WERI-Rb-1 (cell line): ENCODE results near the gene ZPBP2.

ENCODE experiments used
- DNase-seq: peaks from one replicate; pipeline ENCODE4 v3.0.0-alpha.2; 2020
- H3K27ac ChIP-seq: fragments of 250-450 bp; sonication (Bioruptor Pico); 2 replicates; pipeline ENCODE4 v1.5.1; 2020; ENCODE audit warnings: mild to moderate bottlenecking, moderate library complexity
- H3K27me3 ChIP-seq: fragments of 250-450 bp; sonication (Bioruptor Pico); 2 replicates; pipeline ENCODE4 v1.5.1; 2021; ENCODE audit warnings: mild to moderate bottlenecking, low read depth, moderate library complexity; ENCODE audit not compliant: insufficient read depth, severe bottlenecking
- H3K36me3 ChIP-seq: fragments of 250-450 bp; sonication (Bioruptor Pico); 2 replicates; pipeline ENCODE4 v1.5.1; 2020; ENCODE audit warnings: mild to moderate bottlenecking, moderate library complexity
- H3K4me3 ChIP-seq: 2 replicates; pipeline ENCODE4 v1.5.1; 2011; ENCODE audit warnings: low read depth, mild to moderate bottlenecking, control low read depth, low read length
- H3K9me3 ChIP-seq: fragments of 250-450 bp; sonication (Bioruptor Pico); 2 replicates; pipeline ENCODE4 v1.5.1; 2021; ENCODE audit warnings: mild to moderate bottlenecking, moderate library complexity; ENCODE audit not compliant: severe bottlenecking
- TF ChIP-seq, protein P1 (sequence below): IDR thresholded peaks from 2 replicates; pipeline ENCODE4 v1.5.1; 2011; ENCODE audit warnings: low read depth, mild to moderate bottlenecking, control low read depth, inconsistent platforms, low read length

Gene ZPBP2, protein sequence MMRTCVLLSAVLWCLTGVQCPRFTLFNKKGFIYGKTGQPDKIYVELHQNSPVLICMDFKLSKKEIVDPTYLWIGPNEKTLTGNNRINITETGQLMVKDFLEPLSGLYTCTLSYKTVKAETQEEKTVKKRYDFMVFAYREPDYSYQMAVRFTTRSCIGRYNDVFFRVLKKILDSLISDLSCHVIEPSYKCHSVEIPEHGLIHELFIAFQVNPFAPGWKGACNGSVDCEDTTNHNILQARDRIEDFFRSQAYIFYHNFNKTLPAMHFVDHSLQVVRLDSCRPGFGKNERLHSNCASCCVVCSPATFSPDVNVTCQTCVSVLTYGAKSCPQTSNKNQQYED

DNA sequence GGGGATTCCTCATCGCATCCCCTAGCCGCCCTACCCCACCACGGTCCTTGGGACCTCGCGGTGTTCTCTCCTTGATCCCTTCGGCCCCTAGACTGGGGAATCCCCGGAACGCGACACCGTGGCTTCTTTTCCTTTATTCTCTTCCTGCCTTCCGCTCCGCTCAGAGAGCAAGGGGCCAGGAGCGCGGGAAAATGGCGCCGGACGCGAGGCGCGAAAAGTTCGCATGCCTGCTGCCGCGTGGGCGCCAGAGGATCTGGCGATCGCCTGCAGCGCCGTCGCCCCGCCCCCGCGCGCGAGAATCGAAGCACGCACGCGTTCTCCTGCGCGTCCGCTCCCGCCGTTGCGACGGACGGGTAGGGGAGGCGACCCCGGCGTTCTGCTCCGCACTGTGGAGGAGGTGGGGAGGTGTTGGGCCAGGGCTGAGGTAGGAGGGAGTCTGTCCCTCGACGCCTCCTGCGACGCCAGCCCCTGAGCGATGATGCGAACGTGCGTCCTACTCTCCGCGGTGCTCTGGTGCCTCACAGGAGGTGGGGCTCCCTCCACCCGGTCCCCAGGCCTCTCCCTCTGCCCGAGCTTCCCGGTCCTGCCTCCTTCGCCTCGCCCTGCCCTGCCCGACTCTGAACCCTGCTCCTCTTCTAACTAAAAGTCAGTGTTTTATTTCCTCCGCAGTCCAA is at the start of gene ZPBP2:
Gene ZPBP2 (plus strand): TSS at position 323 of the 674 bp plus-strand sequence. CDS start 153 bp downstream, at position 476.
- TF ChIP-seq, protein P1, sequence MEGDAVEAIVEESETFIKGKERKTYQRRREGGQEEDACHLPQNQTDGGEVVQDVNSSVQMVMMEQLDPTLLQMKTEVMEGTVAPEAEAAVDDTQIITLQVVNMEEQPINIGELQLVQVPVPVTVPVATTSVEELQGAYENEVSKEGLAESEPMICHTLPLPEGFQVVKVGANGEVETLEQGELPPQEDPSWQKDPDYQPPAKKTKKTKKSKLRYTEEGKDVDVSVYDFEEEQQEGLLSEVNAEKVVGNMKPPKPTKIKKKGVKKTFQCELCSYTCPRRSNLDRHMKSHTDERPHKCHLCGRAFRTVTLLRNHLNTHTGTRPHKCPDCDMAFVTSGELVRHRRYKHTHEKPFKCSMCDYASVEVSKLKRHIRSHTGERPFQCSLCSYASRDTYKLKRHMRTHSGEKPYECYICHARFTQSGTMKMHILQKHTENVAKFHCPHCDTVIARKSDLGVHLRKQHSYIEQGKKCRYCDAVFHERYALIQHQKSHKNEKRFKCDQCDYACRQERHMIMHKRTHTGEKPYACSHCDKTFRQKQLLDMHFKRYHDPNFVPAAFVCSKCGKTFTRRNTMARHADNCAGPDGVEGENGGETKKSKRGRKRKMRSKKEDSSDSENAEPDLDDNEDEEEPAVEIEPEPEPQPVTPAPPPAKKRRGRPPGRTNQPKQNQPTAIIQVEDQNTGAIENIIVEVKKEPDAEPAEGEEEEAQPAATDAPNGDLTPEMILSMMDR, result no peak
- H3K9me3 ChIP-seq, result peaks cover 9% of the 10 kb centered on the region
- no peaks in the 10 kb centered on the region for H3K36me3 ChIP-seq
- no peak within 1 kb of the TSS for H3K27ac ChIP-seq
- H3K4me3 ChIP-seq, result no peak within 1 kb of the TSS
- peaks cover 20% of the 10 kb centered on the region for H3K27me3 ChIP-seq
- no peak for DNase-seq

DNA sequence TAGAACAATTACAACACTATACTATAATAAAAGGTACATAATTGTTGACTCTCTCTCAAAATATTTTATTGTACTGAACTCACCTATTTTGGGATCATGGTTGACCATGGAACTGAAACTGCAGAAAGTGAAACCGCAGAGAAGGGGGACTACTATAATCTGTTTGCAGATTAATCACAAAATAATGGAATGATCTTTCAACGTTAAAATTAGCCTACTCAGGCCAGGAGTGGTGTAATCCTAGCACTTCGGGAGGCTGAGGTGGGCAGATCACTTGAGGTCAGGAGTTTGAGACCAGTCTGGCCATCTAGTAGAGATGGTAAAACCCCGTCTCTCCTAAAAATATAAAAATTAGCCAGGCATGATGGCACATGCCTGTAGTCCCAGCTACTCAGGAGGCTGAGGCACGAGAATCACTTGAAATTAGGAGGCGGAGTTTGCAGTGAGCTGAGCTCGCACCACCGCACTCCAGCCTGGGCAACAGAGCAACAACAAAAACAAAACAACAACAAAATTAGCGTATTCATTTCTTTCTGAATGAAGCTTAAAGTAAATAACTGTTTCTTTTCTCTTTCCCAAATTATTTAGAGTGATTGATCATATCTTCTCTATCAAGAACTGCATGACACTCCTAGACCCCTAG is 49.5 kb upstream of the ZPBP2 start:
- DNase-seq, result no peak
- H3K27ac ChIP-seq, result no peak overlapping the region
- TF ChIP-seq, protein P1, result no peak
- peaks cover 9% of the 10 kb centered on the region for H3K9me3 ChIP-seq
- H3K4me3 ChIP-seq, result no peak overlapping the region
- no peaks in the 10 kb centered on the region for H3K36me3 ChIP-seq
- no peaks in the 10 kb centered on the region for H3K27me3 ChIP-seq

DNA sequence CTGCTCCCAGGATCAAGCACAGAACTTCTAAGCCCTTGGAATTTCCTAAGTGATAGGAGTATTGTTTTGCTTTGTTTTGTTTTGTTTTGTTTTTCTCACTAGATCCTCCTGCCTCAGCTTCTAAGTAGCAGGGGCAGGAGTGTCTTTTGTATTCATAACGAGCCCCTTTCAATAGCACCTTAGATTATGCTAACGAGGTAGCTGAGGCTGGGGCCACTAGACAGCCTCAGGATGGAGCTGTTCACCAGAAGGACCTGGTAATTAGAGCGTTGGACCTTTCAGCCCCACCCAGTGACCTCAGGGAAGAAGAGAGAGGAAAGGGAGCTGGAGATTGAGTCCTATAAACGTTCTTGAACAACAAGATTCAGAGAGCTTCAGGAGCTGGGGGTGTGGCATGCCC is 47.5 kb upstream of the ZPBP2 start:
- no peaks in the 10 kb centered on the region for H3K36me3 ChIP-seq
- TF ChIP-seq, protein P1, result 0 out of 2 replicates have a peak, but pooled peaks have one; percentile 12
- no peak overlapping the region for H3K4me3 ChIP-seq

DNA sequence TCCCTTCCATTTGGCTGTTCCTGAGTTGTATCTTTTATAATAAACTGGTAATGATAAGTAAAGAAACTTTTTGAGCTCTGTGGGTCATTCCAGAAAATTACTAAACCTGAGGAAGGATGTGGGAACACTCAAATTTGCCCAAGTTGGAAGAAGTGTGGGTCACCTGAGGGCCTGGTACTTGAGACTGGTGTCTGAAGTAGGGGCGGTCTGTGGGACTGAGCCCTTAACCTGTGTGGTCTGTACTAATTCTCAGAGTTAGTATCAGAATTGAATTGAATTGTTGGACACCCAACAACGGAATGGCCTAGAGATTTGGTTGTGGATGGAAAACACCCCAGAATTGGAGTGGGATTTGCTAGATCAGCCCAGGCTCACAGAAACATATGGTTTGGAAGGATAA is 47.0 kb upstream of the ZPBP2 start:
- DNase-seq, result no peak
- Histone ChIP-seq H3K4me3 (no peak overlapping the region), H3K27me3 (peaks cover 2% of the 10 kb centered on the region), H3K27ac (no peak overlapping the region), H3K9me3 (peaks cover 24% of the 10 kb centered on the region), H3K36me3 (no peaks in the 10 kb centered on the region)
- TF ChIP-seq, protein P1, result no peak

More for the DNA sequence above, 47.5 kb upstream of the ZPBP2 start:
- Histone ChIP-seq H3K9me3 (peaks cover 24% of the 10 kb centered on the region), H3K27ac (no peak overlapping the region), H3K27me3 (peaks cover 2% of the 10 kb centered on the region)
- peak; percentile 18 for DNase-seq

DNA sequence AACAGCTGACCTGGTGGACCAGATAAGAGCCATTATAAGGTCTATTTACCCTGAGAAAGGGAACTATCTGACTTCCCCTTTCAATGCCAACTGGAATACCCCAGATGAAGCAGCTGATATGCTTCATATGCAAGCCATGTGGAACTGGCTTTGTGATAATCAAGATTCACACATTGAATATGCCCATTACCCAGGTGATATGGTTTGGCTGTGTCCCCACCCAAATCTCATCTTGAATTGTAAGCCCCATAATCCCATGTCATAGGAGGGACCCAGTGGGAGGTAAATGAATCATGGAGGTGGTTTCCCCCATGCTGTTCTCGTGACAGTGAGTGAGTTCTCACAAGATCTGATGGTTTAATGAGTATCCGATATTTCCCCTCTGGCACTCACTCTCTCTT is 46.0 kb upstream of the ZPBP2 start:
- Histone ChIP-seq H3K27me3 (peaks cover 2% of the 10 kb centered on the region), H3K27ac (no peak overlapping the region), H3K4me3 (no peak overlapping the region), H3K9me3 (peaks cover 24% of the 10 kb centered on the region), H3K36me3 (no peaks in the 10 kb centered on the region)
- TF ChIP-seq, protein P1, result no peak
- no peak for DNase-seq
